ENCODE measurements around the gene UBTF. TPM values are rescaled to one million over a fixed set of nuclear protein-coding genes. Genes with fewer than 3 reads are reported as not detected.

The UBTF gene
- total RNA-seq, 5 donors from 2014 or later (not counting 1 experiment from before 2014, with no cell fraction given), result 162 to 228 (median 213) TPM

- 100% methylated on average over 1 of the region's 4 CpGs for WGBS (ENCODE audit: insufficient coverage)
- DNase-seq, result no peak
- H3K9me3 Mint-ChIP-seq, result no peaks in the 10 kb centered on the region
- Histone ChIP-seq H3K27me3 (replicated peaks in 1 of 2; ENCODE audit: control insufficient read depth in 2 of 2, extremely low read depth in 1 of 2, insufficient read depth in 2 of 2, low read length in 1 of 2) (no peaks in the 10 kb centered on the region), H3K9me3 (no peaks in the 10 kb centered on the region), H3K4me3 (ENCODE audit: control insufficient read depth in 1 of 2, extremely low read depth in 1 of 2, low read length in 1 of 2) (no peak overlapping the region), H3K36me3 (ENCODE audit: control insufficient read depth in 2 of 2, extremely low read depth in 1 of 2, insufficient read depth in 1 of 2, low read length in 1 of 2) (peaks cover 16 to 24% of the 10 kb centered on the region in 2 donors), H3K27ac (ENCODE audit: low read length) (no peak overlapping the region), H3K4me1 (ENCODE audit: control insufficient read depth in 1 of 2, extremely low read depth in 1 of 2, insufficient read depth in 2 of 2, low read length in 2 of 2) (no peaks in the 10 kb centered on the region)
- H3K27ac Mint-ChIP-seq, result peak overlapping the region in 1 of 2 donors; percentile 64
- POLR2A ChIA-PET, result no interaction called here
- peaks cover 20% of the 10 kb centered on the region for H3K36me3 Mint-ChIP-seq
- H3K4me1 Mint-ChIP-seq, result peaks cover 0 to 13% (median 8%) of the 10 kb centered on the region in 3 donors
- no peak overlapping the region for H3K4me3 Mint-ChIP-seq
- no peak for ATAC-seq (replicated peaks in 1 of 4)
- CTCF ChIA-PET, result no interaction called here
- no peaks in the 10 kb centered on the region for H3K27me3 Mint-ChIP-seq
Measured at GRCh38 chr17:44177640-44178039, 41.8 kb downstream of the UBTF start.

GRCh38 chr17:44176671-44177501 lies 42.6 kb downstream of the UBTF start:
- H3K27ac ChIP-seq (ENCODE audit: low read length), result no peak overlapping the region
- H3K9me3 Mint-ChIP-seq, result no peaks in the 10 kb centered on the region
- H3K27me3 Mint-ChIP-seq, result no peaks in the 10 kb centered on the region
- H3K36me3 ChIP-seq (ENCODE audit: control insufficient read depth in 2 of 2, extremely low read depth in 1 of 2, insufficient read depth in 1 of 2, low read length in 1 of 2), result peaks cover 12 to 17% of the 10 kb centered on the region in 2 donors
- peaks cover 0 to 7% (median 3%) of the 10 kb centered on the region in 3 donors for H3K4me1 Mint-ChIP-seq
- H3K4me3 Mint-ChIP-seq, result no peak overlapping the region
- 99% methylated on average over 48 of the region's 54 CpGs for WGBS (ENCODE audit: insufficient coverage)
- ChIA-PET CTCF (interaction anchor here in 1 of 2 donors (0.6 kb wide), 1 partner anchor 14 kb away, joined by 3 read pairs; no protein-coding TSS in a partner anchor), POLR2A (no interaction called here)
- H3K4me1 ChIP-seq (ENCODE audit: control insufficient read depth in 1 of 2, extremely low read depth in 1 of 2, insufficient read depth in 2 of 2, low read length in 2 of 2), result no peaks in the 10 kb centered on the region
- H3K4me3 ChIP-seq (ENCODE audit: control insufficient read depth in 1 of 2, extremely low read depth in 1 of 2, low read length in 1 of 2), result no peak overlapping the region
- H3K27ac Mint-ChIP-seq, result peak overlapping the region in 1 of 2 donors; percentile 27
- no peaks in the 10 kb centered on the region for H3K27me3 ChIP-seq (replicated peaks in 1 of 2; ENCODE audit: control insufficient read depth in 2 of 2, extremely low read depth in 1 of 2, insufficient read depth in 2 of 2, low read length in 1 of 2)
- no peaks in the 10 kb centered on the region for H3K9me3 ChIP-seq
- peaks cover 17% of the 10 kb centered on the region for H3K36me3 Mint-ChIP-seq
- no peak for ATAC-seq (replicated peaks in 1 of 4)
- no peak for DNase-seq

GRCh38 chr17:44176257-44176656 lies 43.2 kb downstream of the UBTF start:
- Histone ChIP-seq H3K36me3 (ENCODE audit: control insufficient read depth in 2 of 2, extremely low read depth in 1 of 2, insufficient read depth in 1 of 2, low read length in 1 of 2) (peaks cover 12 to 13% of the 10 kb centered on the region in 2 donors), H3K27me3 (replicated peaks in 1 of 2; ENCODE audit: control insufficient read depth in 2 of 2, extremely low read depth in 1 of 2, insufficient read depth in 2 of 2, low read length in 1 of 2) (no peaks in the 10 kb centered on the region), H3K4me3 (ENCODE audit: control insufficient read depth in 1 of 2, extremely low read depth in 1 of 2, low read length in 1 of 2) (no peak overlapping the region), H3K9me3 (no peaks in the 10 kb centered on the region), H3K4me1 (ENCODE audit: control insufficient read depth in 1 of 2, extremely low read depth in 1 of 2, insufficient read depth in 2 of 2, low read length in 2 of 2) (no peaks in the 10 kb centered on the region), H3K27ac (ENCODE audit: low read length) (no peak overlapping the region)
- no peak for DNase-seq
- ChIA-PET POLR2A (no interaction called here), CTCF (interaction anchor here in 1 of 2 donors (0.6 to 0.7 kb wide), 2 partner anchors 13 to 1665 kb away, joined by 3 to 5 read pairs; no protein-coding TSS in a partner anchor)
- WGBS (ENCODE audit: insufficient coverage), result 100% methylated on average over 1 of the region's 1 CpG
- Mint-ChIP-seq H3K9me3 (no peaks in the 10 kb centered on the region), H3K27me3 (no peaks in the 10 kb centered on the region), H3K4me1 (peaks cover 0 to 4% (median 0%) of the 10 kb centered on the region in 3 donors), H3K4me3 (no peak overlapping the region), H3K36me3 (peaks cover 13% of the 10 kb centered on the region), H3K27ac (peak overlapping the region in 1 of 2 donors; percentile 27)
- no peak for ATAC-seq (replicated peaks in 1 of 4)

- H3K27ac Mint-ChIP-seq, result no peak overlapping the region
- Histone ChIP-seq H3K27me3 (replicated peaks in 1 of 2; ENCODE audit: control insufficient read depth in 2 of 2, extremely low read depth in 1 of 2, insufficient read depth in 2 of 2, low read length in 1 of 2) (no peaks in the 10 kb centered on the region), H3K4me1 (ENCODE audit: control insufficient read depth in 1 of 2, extremely low read depth in 1 of 2, insufficient read depth in 2 of 2, low read length in 2 of 2) (peaks cover 0 to 3% of the 10 kb centered on the region in 2 experiments), H3K27ac (ENCODE audit: low read length) (no peak overlapping the region), H3K36me3 (ENCODE audit: control insufficient read depth in 2 of 2, extremely low read depth in 1 of 2, insufficient read depth in 1 of 2, low read length in 1 of 2) (peaks cover 12 to 13% of the 10 kb centered on the region in 2 donors), H3K4me3 (ENCODE audit: control insufficient read depth in 1 of 2, extremely low read depth in 1 of 2, low read length in 1 of 2) (no peak overlapping the region), H3K9me3 (no peaks in the 10 kb centered on the region)
- POLR2A ChIA-PET, result no interaction called here
- no peaks in the 10 kb centered on the region for H3K27me3 Mint-ChIP-seq
- no peak for ATAC-seq (replicated peaks in 1 of 4)
- peaks cover 13% of the 10 kb centered on the region for H3K36me3 Mint-ChIP-seq
- DNase-seq, result no peak
- H3K9me3 Mint-ChIP-seq, result no peaks in the 10 kb centered on the region
- CTCF ChIA-PET, result no interaction called here
- no CpG with 5 or more reads among the region's 2 CpGs for WGBS (ENCODE audit: insufficient coverage)
- peaks cover 0 to 6% (median 0%) of the 10 kb centered on the region in 3 donors for H3K4me1 Mint-ChIP-seq
- H3K4me3 Mint-ChIP-seq, result no peak overlapping the region
Measured at GRCh38 chr17:44174427-44174826, 45.0 kb downstream of the UBTF start.

GRCh38 chr17:44171931-44172455 lies 47.5 kb downstream of the UBTF start:
- H3K27me3 ChIP-seq (replicated peaks in 1 of 2; ENCODE audit: control insufficient read depth in 2 of 2, extremely low read depth in 1 of 2, insufficient read depth in 2 of 2, low read length in 1 of 2), result no peaks in the 10 kb centered on the region
- H3K27me3 Mint-ChIP-seq, result no peaks in the 10 kb centered on the region
- H3K4me1 Mint-ChIP-seq, result peaks cover 9 to 15% (median 13%) of the 10 kb centered on the region in 3 donors
- no peaks in the 10 kb centered on the region for H3K9me3 ChIP-seq
- no peak overlapping the region for H3K27ac Mint-ChIP-seq
- 96% methylated on average over 15 of the region's 17 CpGs for WGBS (ENCODE audit: insufficient coverage)
- peaks cover 5 to 7% of the 10 kb centered on the region in 2 donors for H3K36me3 ChIP-seq (ENCODE audit: control insufficient read depth in 2 of 2, extremely low read depth in 1 of 2, insufficient read depth in 1 of 2, low read length in 1 of 2)
- DNase-seq (no peak), ATAC-seq (replicated peaks in 1 of 4) (no peak)
- ChIA-PET POLR2A (interaction anchor here in 1 of 2 donors (0.6 kb wide), 1 partner anchor 114 kb away, joined by 4 read pairs; no protein-coding TSS in a partner anchor), CTCF (interaction anchor here (0.5 to 0.8 kb wide), 5 partner anchors 31 to 1543 kb away, joined by 3 to 7 read pairs (median 5); no protein-coding TSS in a partner anchor)
- no peak overlapping the region for H3K27ac ChIP-seq (ENCODE audit: low read length)
- no peak overlapping the region for H3K4me3 Mint-ChIP-seq
- H3K4me1 ChIP-seq (ENCODE audit: control insufficient read depth in 1 of 2, extremely low read depth in 1 of 2, insufficient read depth in 2 of 2, low read length in 2 of 2), result peaks cover 0 to 12% of the 10 kb centered on the region in 2 experiments
- peaks cover 9% of the 10 kb centered on the region for H3K36me3 Mint-ChIP-seq
- no peaks in the 10 kb centered on the region for H3K9me3 Mint-ChIP-seq
- H3K4me3 ChIP-seq (ENCODE audit: control insufficient read depth in 1 of 2, extremely low read depth in 1 of 2, low read length in 1 of 2), result no peak overlapping the region

GRCh38 chr17:44170499-44171201 lies 48.8 kb downstream of the UBTF start, which contains the start of gene ASB16:
Gene ASB16, plus strand, starts transcription at chr17:44170704. Its CDS starts 86 bp downstream, at chr17:44170790.
- no peak for ATAC-seq (replicated peaks in 1 of 4)
- Mint-ChIP-seq H3K4me1 (peaks cover 9 to 15% (median 13%) of the 10 kb centered on the region in 3 donors), H3K36me3 (peaks cover 3% of the 10 kb centered on the region), H3K27me3 (no peaks in the 10 kb centered on the region), H3K27ac (peak within 1 kb of the TSS in 1 of 2 donors; percentile 66), H3K4me3 (no peak within 1 kb of the TSS), H3K9me3 (no peaks in the 10 kb centered on the region)
- CTCF ChIA-PET, result interaction anchor here (0.7 kb wide), 2 partner anchors 98 to 162 kb away, joined by 3 to 4 read pairs; no protein-coding TSS in a partner anchor
- no peak for DNase-seq
- WGBS (ENCODE audit: insufficient coverage), result 65% methylated on average over 9 of the region's 21 CpGs
- Histone ChIP-seq H3K4me3 (ENCODE audit: control insufficient read depth in 1 of 2, extremely low read depth in 1 of 2, low read length in 1 of 2) (no peak within 1 kb of the TSS), H3K36me3 (ENCODE audit: control insufficient read depth in 2 of 2, extremely low read depth in 1 of 2, insufficient read depth in 1 of 2, low read length in 1 of 2) (peaks cover 0 to 4% of the 10 kb centered on the region in 2 donors), H3K27ac (ENCODE audit: low read length) (no peak within 1 kb of the TSS), H3K9me3 (no peaks in the 10 kb centered on the region), H3K4me1 (ENCODE audit: control insufficient read depth in 1 of 2, extremely low read depth in 1 of 2, insufficient read depth in 2 of 2, low read length in 2 of 2) (peaks cover 0 to 12% of the 10 kb centered on the region in 2 experiments), H3K27me3 (replicated peaks in 1 of 2; ENCODE audit: control insufficient read depth in 2 of 2, extremely low read depth in 1 of 2, insufficient read depth in 2 of 2, low read length in 1 of 2) (no peaks in the 10 kb centered on the region)
- POLR2A ChIA-PET, result no interaction called here

Data from T-cell (primary cell).